ENCODE results near the gene DCD. TPM values are rescaled to one million over a fixed set of nuclear protein-coding genes. Genes with fewer than 3 reads are reported as not detected.
"Not testable (repeated sequence)": the region's sequence is repeated elsewhere in the genome, so short reads cannot be mapped to it uniquely, and the experiment has no call there.

Gene DCD
- total RNA-seq, 1 experiment from 2014 or later = not detected

DNA sequence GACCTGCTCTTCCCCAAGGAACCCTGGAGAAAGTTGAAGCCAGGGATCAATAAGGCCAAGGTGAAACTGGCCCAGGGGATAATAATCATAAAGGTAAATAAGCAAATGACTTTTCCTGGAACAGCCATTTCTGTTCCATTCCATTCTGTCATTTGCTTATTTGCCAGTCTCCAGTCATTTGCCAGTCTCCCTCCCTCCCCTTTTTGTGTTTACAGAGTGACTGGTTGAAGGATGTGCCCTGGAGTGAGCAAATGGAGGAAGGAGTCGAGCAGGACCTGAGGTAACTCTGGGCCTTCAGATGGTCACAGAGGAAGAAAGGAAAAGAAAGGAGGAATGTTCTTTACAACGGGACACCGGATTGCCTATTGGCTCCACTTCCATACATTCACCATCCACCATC, 17.8 kb upstream of the DCD start:
- ChIA-PET POLR2A (ENCODE audit: low non-redundant PET) (no interaction called here), CTCF (no interaction called here)
- intact Hi-C loops (cut with micrococcal nuclease; ENCODE audit: unreplicated experiment) = no loop called here
- Histone ChIP-seq H3K36me3 (ENCODE audit: insufficient read depth, low read length, poor library complexity, severe bottlenecking) (no peaks in the 10 kb centered on the region), H3K4me3 (ENCODE audit: low read depth, low read length, poor library complexity, severe bottlenecking) (no peak overlapping the region), H3K4me1 (ENCODE audit: insufficient read depth, low read length, poor library complexity, severe bottlenecking) (no peaks in the 10 kb centered on the region), H3K27ac (ENCODE audit: low read depth, low read length, poor library complexity, severe bottlenecking) (no peak overlapping the region), H3K27me3 (replicated peaks; ENCODE audit: insufficient read depth, low read depth, low read length, poor library complexity) (no peaks in the 10 kb centered on the region), H3K9me3 (ENCODE audit: low read depth, low read length, poor library complexity, severe bottlenecking) (no peaks in the 10 kb centered on the region)
- BruUV-seq (replicated peaks) = no TSS peak
- no peak for DNase-seq (ENCODE audit: low spot score)
- TF ChIP-seq, protein P1, sequence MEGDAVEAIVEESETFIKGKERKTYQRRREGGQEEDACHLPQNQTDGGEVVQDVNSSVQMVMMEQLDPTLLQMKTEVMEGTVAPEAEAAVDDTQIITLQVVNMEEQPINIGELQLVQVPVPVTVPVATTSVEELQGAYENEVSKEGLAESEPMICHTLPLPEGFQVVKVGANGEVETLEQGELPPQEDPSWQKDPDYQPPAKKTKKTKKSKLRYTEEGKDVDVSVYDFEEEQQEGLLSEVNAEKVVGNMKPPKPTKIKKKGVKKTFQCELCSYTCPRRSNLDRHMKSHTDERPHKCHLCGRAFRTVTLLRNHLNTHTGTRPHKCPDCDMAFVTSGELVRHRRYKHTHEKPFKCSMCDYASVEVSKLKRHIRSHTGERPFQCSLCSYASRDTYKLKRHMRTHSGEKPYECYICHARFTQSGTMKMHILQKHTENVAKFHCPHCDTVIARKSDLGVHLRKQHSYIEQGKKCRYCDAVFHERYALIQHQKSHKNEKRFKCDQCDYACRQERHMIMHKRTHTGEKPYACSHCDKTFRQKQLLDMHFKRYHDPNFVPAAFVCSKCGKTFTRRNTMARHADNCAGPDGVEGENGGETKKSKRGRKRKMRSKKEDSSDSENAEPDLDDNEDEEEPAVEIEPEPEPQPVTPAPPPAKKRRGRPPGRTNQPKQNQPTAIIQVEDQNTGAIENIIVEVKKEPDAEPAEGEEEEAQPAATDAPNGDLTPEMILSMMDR (conservative IDR thresholded peaks at IDR 0.05; ENCODE audit: low read depth, low read length) = no peak
- TF ChIP-seq EZH2 (IDR thresholded peaks at IDR 0.05; ENCODE audit: borderline replicate concordance, low read depth, low read length, poor library complexity, severe bottlenecking) = no peak

DNA sequence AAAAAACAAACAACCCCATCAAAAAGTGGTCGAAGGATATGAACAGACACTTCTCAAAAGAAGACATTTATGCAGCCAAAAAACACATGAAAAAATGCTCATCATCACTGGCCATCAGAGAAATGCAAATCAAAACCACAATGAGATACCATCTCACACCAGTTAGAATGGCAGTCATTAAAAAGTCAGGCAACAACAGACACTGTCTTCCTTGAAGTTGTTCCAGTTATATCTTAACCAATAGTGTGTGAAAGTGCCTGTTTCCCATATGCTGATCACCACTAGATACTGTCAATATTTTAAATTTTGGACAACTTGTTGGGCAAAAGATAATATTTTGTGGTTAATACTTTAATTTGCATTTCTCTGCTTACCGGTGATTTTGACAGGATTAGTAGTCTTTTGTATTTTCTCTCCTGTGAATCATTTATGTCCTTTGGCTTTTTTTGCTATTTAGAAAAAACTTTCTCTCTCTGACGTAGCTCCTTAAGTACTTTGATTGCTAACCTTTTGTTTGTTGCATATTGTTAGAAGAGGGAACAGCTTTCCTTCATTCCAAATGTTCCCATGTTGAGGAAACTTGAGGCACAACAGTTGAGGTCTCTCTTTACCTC, 17.0 kb upstream of the DCD start:
- H3K9me3 ChIP-seq (ENCODE audit: low read depth, low read length, poor library complexity, severe bottlenecking); H3K36me3 ChIP-seq (ENCODE audit: insufficient read depth, low read length, poor library complexity, severe bottlenecking); POLR2A ChIA-PET (ENCODE audit: low non-redundant PET); intact Hi-C loops (cut with micrococcal nuclease; ENCODE audit: unreplicated experiment); DNase-seq (ENCODE audit: low spot score); H3K27me3 ChIP-seq (replicated peaks; ENCODE audit: insufficient read depth, low read depth, low read length, poor library complexity); H3K4me1 ChIP-seq (ENCODE audit: insufficient read depth, low read length, poor library complexity, severe bottlenecking); H3K27ac ChIP-seq (ENCODE audit: low read depth, low read length, poor library complexity, severe bottlenecking); H3K4me3 ChIP-seq (ENCODE audit: low read depth, low read length, poor library complexity, severe bottlenecking); CTCF ChIA-PET; BruUV-seq (replicated peaks): not testable (repeated sequence)

DNA sequence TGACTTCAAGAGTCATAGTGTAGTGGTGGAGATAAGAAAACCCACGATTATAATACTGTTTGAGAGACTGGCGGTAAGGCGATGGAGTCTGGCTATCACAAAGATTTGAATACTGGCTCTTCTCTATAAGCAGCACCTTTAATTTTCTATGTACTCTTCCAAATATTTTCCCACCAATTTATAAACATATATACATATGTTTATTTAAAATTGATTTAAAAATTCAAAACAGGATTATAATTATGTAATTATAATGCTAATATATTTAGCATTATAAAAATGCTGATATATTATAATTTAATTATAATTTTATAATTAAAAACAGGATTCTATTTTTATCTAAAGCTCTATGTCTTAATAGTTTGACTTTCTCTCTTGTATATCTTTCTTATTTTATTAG, 15.4 kb upstream of the DCD start:
- no peaks in the 10 kb centered on the region for H3K4me1 ChIP-seq (ENCODE audit: insufficient read depth, low read length, poor library complexity, severe bottlenecking)
- no peaks in the 10 kb centered on the region for H3K9me3 ChIP-seq (ENCODE audit: low read depth, low read length, poor library complexity, severe bottlenecking)
- no TSS peak for BruUV-seq (replicated peaks)
- no peaks in the 10 kb centered on the region for H3K27me3 ChIP-seq (replicated peaks; ENCODE audit: insufficient read depth, low read depth, low read length, poor library complexity)
- no peak for TF ChIP-seq EZH2 (IDR thresholded peaks at IDR 0.05; ENCODE audit: borderline replicate concordance, low read depth, low read length, poor library complexity, severe bottlenecking)
- TF ChIP-seq, protein P1 (conservative IDR thresholded peaks at IDR 0.05; ENCODE audit: low read depth, low read length) = no peak
- ChIA-PET POLR2A (ENCODE audit: low non-redundant PET) (no interaction called here), CTCF (no interaction called here)
- no peak overlapping the region for H3K27ac ChIP-seq (ENCODE audit: low read depth, low read length, poor library complexity, severe bottlenecking)
- no peak for DNase-seq (ENCODE audit: low spot score)
- no peak overlapping the region for H3K4me3 ChIP-seq (ENCODE audit: low read depth, low read length, poor library complexity, severe bottlenecking)
- H3K36me3 ChIP-seq (ENCODE audit: insufficient read depth, low read length, poor library complexity, severe bottlenecking) = no peaks in the 10 kb centered on the region
- intact Hi-C loops (cut with micrococcal nuclease; ENCODE audit: unreplicated experiment) = no loop called here

DNA sequence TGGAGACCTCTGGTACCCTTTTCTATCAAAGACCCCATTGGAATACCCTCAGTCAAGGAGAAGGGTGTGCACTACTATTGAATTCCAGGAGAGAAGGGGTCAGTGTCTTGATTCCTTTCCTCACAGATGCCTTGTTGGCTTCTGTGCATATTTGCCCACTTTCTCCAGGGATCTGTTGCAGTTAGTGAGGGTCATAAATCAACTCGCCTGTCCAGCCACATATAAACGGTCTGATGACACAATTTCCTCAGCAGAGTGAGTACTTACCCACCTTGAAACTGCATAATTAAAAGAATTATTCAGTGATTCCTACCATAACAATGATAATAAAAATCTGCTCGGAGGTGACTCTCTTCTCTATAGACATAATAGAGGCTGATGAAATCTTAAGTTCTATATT, 13.9 kb upstream of the DCD start:
- intact Hi-C loops (cut with micrococcal nuclease; ENCODE audit: unreplicated experiment) = no loop called here
- CTCF ChIA-PET = no interaction called here
- Histone ChIP-seq H3K4me1 (ENCODE audit: insufficient read depth, low read length, poor library complexity, severe bottlenecking) (peaks cover 7% of the 10 kb centered on the region), H3K36me3 (ENCODE audit: insufficient read depth, low read length, poor library complexity, severe bottlenecking) (no peaks in the 10 kb centered on the region), H3K27me3 (replicated peaks; ENCODE audit: insufficient read depth, low read depth, low read length, poor library complexity) (no peaks in the 10 kb centered on the region), H3K27ac (ENCODE audit: low read depth, low read length, poor library complexity, severe bottlenecking) (no peak overlapping the region), H3K4me3 (ENCODE audit: low read depth, low read length, poor library complexity, severe bottlenecking) (no peak overlapping the region), H3K9me3 (ENCODE audit: low read depth, low read length, poor library complexity, severe bottlenecking) (no peaks in the 10 kb centered on the region)
- TF ChIP-seq, protein P1 (conservative IDR thresholded peaks at IDR 0.05; ENCODE audit: low read depth, low read length) = no peak
- no peak for TF ChIP-seq EZH2 (IDR thresholded peaks at IDR 0.05; ENCODE audit: borderline replicate concordance, low read depth, low read length, poor library complexity, severe bottlenecking)
- BruUV-seq (replicated peaks) = no TSS peak
- DNase-seq (ENCODE audit: low spot score) = no peak
- POLR2A ChIA-PET (ENCODE audit: low non-redundant PET) = no interaction called here

All from A673 (cell line).